Activated CD4-positive, alpha-beta T cell treated with anti-CD3 and anti-CD28 coated beads, Interleukin-2, amount 10 ng/mL, durations not matched to agents 7 days and 5 days (primary cell): ENCODE data around the gene POLR3C. TPM values are rescaled to one million over a fixed set of nuclear protein-coding genes. Genes with fewer than 3 reads are reported as not detected.

Source experiments
- CTCF ChIA-PET: fragments of 350-600 bp; sonication (Branson Sonifier 250); formaldehyde crosslinking; loops from one replicate; lab custom pipeline; 2021; ENCODE audit warnings: antibody characterized with exemption; lab: Charles Lee
- POLR2A ChIA-PET: fragments of 350-600 bp; sonication (Branson Sonifier 250); formaldehyde crosslinking; loops from one replicate; lab custom pipeline; 2021; ENCODE audit warnings: antibody characterized with exemption; lab: Charles Lee
- DNase-seq: peaks from one replicate; pipeline ENCODE4 v3.0.0-alpha.2; 2020
- H3K27ac Mint-ChIP-seq: one replicate; pipeline ENCODE4 v1.8.0; 2021; ENCODE audit warnings: mild to moderate bottlenecking, moderate library complexity, mixed read lengths
- H3K27me3 Mint-ChIP-seq: one replicate; pipeline ENCODE4 v1.8.0; 2021; ENCODE audit warnings: mixed read lengths
- H3K36me3 Mint-ChIP-seq: one replicate; pipeline ENCODE4 v1.8.0; 2021; ENCODE audit warnings: low read depth, mixed read lengths
- H3K4me1 Mint-ChIP-seq: one replicate; pipeline ENCODE4 v1.8.0; 2021; ENCODE audit warnings: mixed read lengths
- H3K4me3 Mint-ChIP-seq: one replicate; pipeline ENCODE4 v1.8.0; 2021; ENCODE audit warnings: mild to moderate bottlenecking, moderate library complexity, mixed read lengths
- H3K9me3 Mint-ChIP-seq: one replicate; pipeline ENCODE4 v1.8.0; 2021; ENCODE audit warnings: mixed read lengths
- total RNA-seq, 2 experiments: library from RNA; stranded (reverse); gene quantifications; one replicate each; pipeline ENCODE4 v1.2.3, GENCODE V29; 2021

The POLR3C gene
- total RNA-seq, 2 experiments from 2014 or later, result 34.5 to 38.7 TPM

DNA sequence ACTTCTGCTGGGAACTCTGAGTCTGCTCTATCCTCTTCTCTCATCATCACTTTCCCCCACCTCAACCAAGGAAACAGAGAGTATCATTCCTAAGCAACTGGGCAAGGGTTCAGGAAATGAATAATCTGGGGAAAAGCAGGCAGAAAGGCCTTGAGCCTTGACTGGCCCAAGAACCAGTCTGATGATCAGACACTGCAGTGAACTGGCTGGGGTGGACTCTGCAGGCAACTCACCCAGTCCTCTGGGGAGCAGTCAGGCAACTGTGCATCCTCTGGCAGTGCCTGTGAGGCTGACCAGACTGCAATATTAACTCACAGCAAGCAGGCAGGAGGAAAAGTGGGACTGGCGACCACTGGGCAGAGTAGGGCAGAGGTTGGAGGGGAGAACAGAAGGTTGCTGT is 60.7 kb downstream of the POLR3C start:
- no peaks in the 10 kb centered on the region for H3K9me3 Mint-ChIP-seq
- peaks cover 33% of the 10 kb centered on the region for H3K27me3 Mint-ChIP-seq
- H3K4me1 Mint-ChIP-seq, result peaks cover 14% of the 10 kb centered on the region
- CTCF ChIA-PET, result interaction anchor here (0.6 to 10.8 kb wide), 7 partner anchors 7 to 43 kb away, joined by 3 to 63 read pairs (median 4); partner anchors contain the start of genes NUDT17, PIAS3 and RBM8A
- H3K4me3 Mint-ChIP-seq, result peak overlapping the region; percentile 77
- H3K36me3 Mint-ChIP-seq, result no peaks in the 10 kb centered on the region
- no peak overlapping the region for H3K27ac Mint-ChIP-seq
- DNase-seq, result no peak
- POLR2A ChIA-PET, result no interaction called here

- peak; percentile 92 for DNase-seq
- CTCF ChIA-PET, result interaction anchor here (0.6 to 10.8 kb wide), 10 partner anchors 10 to 84 kb away, joined by 3 to 63 read pairs (median 4); partner anchors contain the start of genes LIX1L, NUDT17, PIAS3 and RBM8A
- Mint-ChIP-seq H3K27ac (no peak within 1 kb of the TSS), H3K27me3 (peaks cover 33% of the 10 kb centered on the region), H3K9me3 (no peaks in the 10 kb centered on the region), H3K4me3 (peak within 1 kb of the TSS; percentile 77), H3K4me1 (peaks cover 14% of the 10 kb centered on the region), H3K36me3 (no peaks in the 10 kb centered on the region)
- POLR2A ChIA-PET, result no interaction called here
Observed at GRCh38 chr1:145885738-145886287, 61.8 kb downstream of the POLR3C start, which contains the start of gene ANKRD35. ANKRD35 (minus strand) TSS chr1:145885866; CDS start chr1:145885758, 108 bp downstream.

- ChIA-PET CTCF (interaction anchor here (1.2 to 10.8 kb wide), 3 partner anchors 16 to 84 kb away, joined by 3 to 63 read pairs (median 11); partner anchors contain the start of gene NUDT17), POLR2A (no interaction called here)
- Mint-ChIP-seq H3K4me3 (peak overlapping the region; percentile 77), H3K4me1 (peaks cover 14% of the 10 kb centered on the region), H3K9me3 (no peaks in the 10 kb centered on the region), H3K27ac (no peak overlapping the region), H3K27me3 (peaks cover 30% of the 10 kb centered on the region), H3K36me3 (no peaks in the 10 kb centered on the region)
- no peak for DNase-seq
Observed at GRCh38 chr1:145886390-145886789, 62.4 kb downstream of the POLR3C start.

DNA sequence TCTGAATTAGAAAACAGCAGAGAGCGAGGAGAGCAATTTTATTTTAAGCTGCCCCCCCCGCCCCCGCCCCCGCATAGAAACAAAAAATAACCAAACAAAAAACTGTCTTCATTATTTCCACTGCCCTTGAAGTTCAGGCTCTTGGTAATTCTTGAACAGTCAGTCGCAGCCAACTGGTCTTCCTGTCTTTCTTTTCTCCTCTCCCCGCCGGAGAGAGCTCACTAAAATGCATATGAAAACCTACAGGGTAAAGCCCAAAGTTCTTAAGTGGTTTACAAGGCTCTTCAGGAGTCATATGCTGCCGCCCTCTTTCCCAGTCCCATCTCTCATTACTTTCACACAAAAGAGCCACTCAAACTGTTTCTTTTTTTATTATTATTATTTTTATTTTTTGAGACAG is 62.8 kb downstream of the POLR3C start:
- CTCF ChIA-PET, result interaction anchor here (1.0 to 10.8 kb wide), 3 partner anchors 16 to 85 kb away, joined by 3 to 63 read pairs (median 3); partner anchors contain the start of gene NUDT17

DNA sequence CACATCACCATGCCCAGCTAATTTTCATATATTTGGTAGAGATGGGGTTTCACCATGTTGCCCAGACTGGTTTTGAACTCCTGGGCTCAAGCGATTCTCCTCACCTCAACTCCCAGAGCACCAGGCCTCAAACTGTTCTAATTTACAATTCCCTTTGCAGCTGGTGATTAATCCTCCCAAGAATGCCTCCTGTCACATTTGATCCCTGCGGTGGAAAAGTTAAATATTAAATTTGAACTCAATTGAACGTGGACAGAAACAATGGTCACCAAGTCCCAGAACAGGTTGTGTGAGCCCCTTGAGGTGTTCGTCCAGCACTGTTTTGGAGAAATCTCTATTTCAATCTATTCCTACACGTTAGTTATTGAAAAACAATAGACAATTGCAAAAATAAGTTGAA is 63.6 kb downstream of the POLR3C start:
- Mint-ChIP-seq H3K27me3 (peaks cover 26% of the 10 kb centered on the region), H3K36me3 (no peaks in the 10 kb centered on the region), H3K27ac (no peak overlapping the region), H3K9me3 (no peaks in the 10 kb centered on the region), H3K4me1 (peaks cover 14% of the 10 kb centered on the region), H3K4me3 (no peak overlapping the region)
- POLR2A ChIA-PET, result no interaction called here
- DNase-seq, result no peak
- CTCF ChIA-PET, result interaction anchor here (1.0 to 10.8 kb wide), 2 partner anchors 17 to 42 kb away, joined by 3 to 63 read pairs; partner anchors contain the start of gene NUDT17

More for the DNA sequence above, 62.8 kb downstream of the POLR3C start:
- Mint-ChIP-seq H3K4me3 (peak overlapping the region; percentile 56), H3K36me3 (no peaks in the 10 kb centered on the region), H3K9me3 (no peaks in the 10 kb centered on the region), H3K27ac (no peak overlapping the region), H3K4me1 (peaks cover 14% of the 10 kb centered on the region), H3K27me3 (peaks cover 28% of the 10 kb centered on the region)
- POLR2A ChIA-PET, result no interaction called here
- no peak for DNase-seq

GRCh38 chr1:145889722-145890121 is 65.7 kb downstream of the POLR3C start:
- POLR2A ChIA-PET, result no interaction called here

DNA sequence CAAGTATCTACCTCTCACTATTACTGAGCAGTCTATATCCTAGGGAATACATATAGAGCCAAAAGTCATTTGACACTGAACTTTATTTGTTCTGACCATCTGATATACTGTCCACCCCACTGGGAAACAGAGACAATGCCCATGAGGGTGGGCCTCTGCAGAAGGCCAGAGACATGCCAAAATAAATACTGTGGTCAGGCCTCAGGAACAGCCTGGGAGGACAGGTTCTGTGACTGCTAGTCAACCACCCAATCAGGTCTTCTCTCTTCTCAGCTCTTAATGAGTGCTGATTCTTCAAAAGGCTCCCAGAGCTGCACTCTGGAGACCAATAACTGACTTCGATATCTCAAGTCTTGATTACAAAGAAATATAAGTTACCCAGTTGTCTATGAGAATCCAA is 67.1 kb downstream of the POLR3C start:
- POLR2A ChIA-PET, result no interaction called here
- CTCF ChIA-PET, result interaction anchor here (0.6 to 2.9 kb wide), 16 partner anchors 8 to 126 kb away, joined by 3 to 10 read pairs (median 4); no protein-coding TSS in a partner anchor
- Mint-ChIP-seq H3K27ac (no peak overlapping the region), H3K4me1 (peaks cover 4% of the 10 kb centered on the region), H3K4me3 (no peak overlapping the region), H3K9me3 (no peaks in the 10 kb centered on the region), H3K27me3 (no peaks in the 10 kb centered on the region), H3K36me3 (no peaks in the 10 kb centered on the region)
- DNase-seq, result no peak

More at GRCh38 chr1:145889722-145890121, 65.7 kb downstream of the POLR3C start:
- H3K4me3 Mint-ChIP-seq, result no peak overlapping the region
- no peak for DNase-seq
- no peaks in the 10 kb centered on the region for H3K9me3 Mint-ChIP-seq
- H3K27ac Mint-ChIP-seq, result no peak overlapping the region
- peaks cover 12% of the 10 kb centered on the region for H3K4me1 Mint-ChIP-seq
- H3K36me3 Mint-ChIP-seq, result no peaks in the 10 kb centered on the region
- CTCF ChIA-PET, result no interaction called here
- peaks cover 7% of the 10 kb centered on the region for H3K27me3 Mint-ChIP-seq

DNA sequence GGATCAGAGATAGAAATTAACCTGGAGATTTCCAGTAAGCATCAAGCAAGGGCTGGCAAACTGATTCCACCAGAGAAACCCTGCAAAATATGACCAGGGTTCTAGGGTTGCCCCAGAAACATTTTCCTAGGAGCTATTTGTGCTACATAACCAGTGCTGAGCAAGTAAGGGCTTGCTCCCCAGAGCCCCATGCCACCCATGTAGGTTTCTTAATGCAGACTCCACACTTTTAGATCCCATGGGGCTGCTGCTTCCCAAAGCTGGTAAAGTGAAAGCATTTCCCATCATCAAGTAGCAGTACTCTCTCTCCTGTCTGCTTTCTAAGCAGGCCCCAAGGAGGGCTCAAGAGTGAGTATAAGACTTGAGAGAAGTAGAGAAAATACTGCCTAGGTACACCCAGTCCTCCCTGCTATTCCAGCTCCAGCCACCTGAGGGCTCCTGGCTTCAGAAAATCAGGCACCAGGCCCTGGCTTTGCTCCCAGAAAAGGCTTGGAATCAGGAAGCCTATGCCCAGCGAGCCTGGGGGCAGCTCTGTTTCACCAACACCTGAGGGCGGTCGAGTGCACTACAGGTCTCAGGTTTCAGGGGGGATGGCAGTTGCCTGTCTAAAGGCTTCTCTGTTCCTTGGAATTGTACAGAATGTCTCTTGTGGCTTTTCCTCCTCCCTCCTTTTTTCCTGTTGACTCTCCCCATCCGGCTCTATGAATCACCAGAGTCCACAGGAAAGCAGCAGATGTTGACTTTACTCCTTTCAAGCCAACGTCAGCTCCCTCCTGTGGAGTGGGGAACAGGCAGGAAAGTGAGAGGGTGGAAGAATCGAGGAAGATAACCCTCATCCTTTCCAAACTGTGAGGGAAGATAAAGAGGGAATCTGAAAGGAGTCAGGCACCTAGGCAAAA is 67.8 kb downstream of the POLR3C start:
- no peaks in the 10 kb centered on the region for H3K36me3 Mint-ChIP-seq
- no peak overlapping the region for H3K27ac Mint-ChIP-seq
- ChIA-PET CTCF (interaction anchor here (0.6 to 2.9 kb wide), 20 partner anchors 8 to 125 kb away, joined by 3 to 10 read pairs (median 4); partner anchors contain the start of genes NUDT17 and RBM8A), POLR2A (interaction anchor here (0.5 kb wide), 1 partner anchor 427 kb away, joined by 3 read pairs; no protein-coding TSS in a partner anchor)
- no peak overlapping the region for H3K4me3 Mint-ChIP-seq
- no peaks in the 10 kb centered on the region for H3K27me3 Mint-ChIP-seq
- peaks cover under 1% of the 10 kb centered on the region for H3K4me1 Mint-ChIP-seq
- no peaks in the 10 kb centered on the region for H3K9me3 Mint-ChIP-seq
- peak; percentile 66 for DNase-seq

GRCh38 chr1:145892486-145893087 is 68.6 kb downstream of the POLR3C start:
- ChIA-PET POLR2A (no interaction called here), CTCF (interaction anchor here (0.6 to 2.9 kb wide), 13 partner anchors 8 to 121 kb away, joined by 3 to 10 read pairs (median 5); partner anchors contain the start of genes NUDT17 and RBM8A)
- no peak for DNase-seq
- Mint-ChIP-seq H3K4me3 (no peak overlapping the region), H3K36me3 (no peaks in the 10 kb centered on the region), H3K9me3 (no peaks in the 10 kb centered on the region), H3K27me3 (no peaks in the 10 kb centered on the region), H3K27ac (no peak overlapping the region), H3K4me1 (no peaks in the 10 kb centered on the region)

- DNase-seq, result no peak
- H3K27ac Mint-ChIP-seq, result no peak overlapping the region
- POLR2A ChIA-PET, result no interaction called here
- no peaks in the 10 kb centered on the region for H3K27me3 Mint-ChIP-seq
- H3K4me3 Mint-ChIP-seq, result no peak overlapping the region
- no peaks in the 10 kb centered on the region for H3K36me3 Mint-ChIP-seq
- CTCF ChIA-PET, result interaction anchor here (1.1 to 2.9 kb wide), 6 partner anchors 9 to 121 kb away, joined by 3 to 10 read pairs (median 5); partner anchors contain the start of genes NUDT17 and RBM8A
- H3K9me3 Mint-ChIP-seq, result no peaks in the 10 kb centered on the region
- no peaks in the 10 kb centered on the region for H3K4me1 Mint-ChIP-seq
Observed at GRCh38 chr1:145893306-145894055, 69.5 kb downstream of the POLR3C start.
